ENCODE measurements around the gene ZNF436.
A peak's percentile ranks its signal among the peaks of the same experiment; 100 is the strongest.
"Not testable (repeated sequence)": the region's sequence is repeated elsewhere in the genome, so short reads cannot be mapped to it uniquely, and the experiment has no call there.

ZNF436 gene

GRCh38 chr1:23366146-23366545 is 3.5 kb downstream of the ZNF436 start:
- no peak for DNase-seq

GRCh38 chr1:23362218-23362713 is 7.4 kb downstream of the ZNF436 start:
- no peak for DNase-seq

- DNase-seq: no peak
Observed at GRCh38 chr1:23358310-23358875, 11.2 kb downstream of the ZNF436 start.

GRCh38 chr1:23357138-23357908 is 12.3 kb downstream of the ZNF436 start:
- DNase-seq: no peak

GRCh38 chr1:23356471-23357137 is 13.0 kb downstream of the ZNF436 start:
- DNase-seq: no peak

- DNase-seq: no peak
Observed at GRCh38 chr1:23354245-23354644, 15.4 kb downstream of the ZNF436 start.

GRCh38 chr1:23352096-23352695 is 17.4 kb downstream of the ZNF436 start:
- DNase-seq: no peak

GRCh38 chr1:23345920-23346319 is 23.7 kb downstream of the ZNF436 start:
- DNase-seq: no peak

GRCh38 chr1:23344987-23345472 is 24.6 kb downstream of the ZNF436 start:
- no peak for DNase-seq

- peak; percentile 83 to 95 for DNase-seq
Observed at GRCh38 chr1:23344111-23344986, 25.3 kb downstream of the ZNF436 start, which contains the start of gene HNRNPR. HNRNPR (minus strand) TSS chr1:23344284; CDS start chr1:23341008, 3,276 bp downstream.

- no peak for DNase-seq
Observed at GRCh38 chr1:23343221-23344110, 26.2 kb downstream of the ZNF436 start.

- no peak for DNase-seq
Observed at GRCh38 chr1:23341931-23342692, 27.5 kb downstream of the ZNF436 start.

GRCh38 chr1:23339632-23340031 is 30.0 kb downstream of the ZNF436 start:
- DNase-seq: no peak

GRCh38 chr1:23337869-23338268 is 31.8 kb downstream of the ZNF436 start:
- no peak for DNase-seq

- DNase-seq: no peak
Observed at GRCh38 chr1:23331713-23332112, 37.9 kb downstream of the ZNF436 start.

GRCh38 chr1:23330846-23331245 is 38.8 kb downstream of the ZNF436 start:
- no peak for DNase-seq

- no peak for DNase-seq
Observed at GRCh38 chr1:23325393-23325792, 44.2 kb downstream of the ZNF436 start.

GRCh38 chr1:23322770-23323169 is 46.9 kb downstream of the ZNF436 start:
- DNase-seq: no peak

- DNase-seq: not testable (repeated sequence)
Observed at GRCh38 chr1:23310280-23310679, 59.4 kb downstream of the ZNF436 start.

All from cerebellar nuclear complex (tissue), 1 donor.